Colonic mucosa (tissue), 4 donors: ENCODE measurements around the gene LLGL1. TPM values are rescaled to one million over a fixed set of nuclear protein-coding genes. Genes with fewer than 3 reads are reported as not detected.
A peak's percentile ranks its signal among the peaks of the same experiment; 100 is the strongest.

Experiments
- DNase-seq: peaks from one replicate; pipeline ENCODE4 v3.0.0-alpha.2; 2020
- H3K27ac ChIP-seq: fragments of 200-600 bp; one replicate; pipeline ENCODE4 v1.8.0; 2021
- H3K27me3 ChIP-seq: fragments of 200-600 bp; one replicate; pipeline ENCODE4 v1.8.0; 2021
- H3K36me3 ChIP-seq: fragments of 200-600 bp; one replicate; pipeline ENCODE4 v1.8.0; 2021
- H3K4me1 ChIP-seq: fragments of 200-600 bp; one replicate; pipeline ENCODE4 v1.8.0; 2021; ENCODE audit warnings: mild to moderate bottlenecking
- H3K4me3 ChIP-seq: fragments of 200-600 bp; one replicate; pipeline ENCODE4 v1.8.0; 2021
- H3K9ac ChIP-seq, 2 donors: one replicate each; pipeline ENCODE4 v1.7.0; 2013; ENCODE audit warnings: control low read depth in 2 of 2, low read depth in 2 of 2, low read length in 2 of 2
- H3K9me3 ChIP-seq: fragments of 200-600 bp; one replicate; pipeline ENCODE4 v1.8.0; 2021
- CTCF ChIP-seq: fragments of 200-600 bp; IDR thresholded peaks from one replicate; pipeline ENCODE4 v1.8.0; 2022; ENCODE audit warnings: antibody characterized with exemption, mild to moderate bottlenecking
- intact Hi-C: fragments of 100-400 bp; cut with DNase I; formaldehyde crosslinking; loops from one replicate; pipeline ENCODE4 v1.14.1; 2022
- total RNA-seq, 2 donors: library from RNA; stranded (reverse); fragmentation: NEBNext Ultra II Directional in 1 of 2; extraction: Animal tissue kit (Norgen Biotek cat#: 25700) in 1 of 2; gene quantifications; one replicate each; pipeline ENCODE4 v1.2.1, GENCODE V29; 2021
- donor health status: healthy.
- donor health status: DM: no; HTN: no; CAD: no.
- donor health status: DM: no; HTN: no; CAD: no.

The LLGL1 gene
- total RNA-seq, 2 donors from 2014 or later = 7.8 to 13.1 TPM

DNA sequence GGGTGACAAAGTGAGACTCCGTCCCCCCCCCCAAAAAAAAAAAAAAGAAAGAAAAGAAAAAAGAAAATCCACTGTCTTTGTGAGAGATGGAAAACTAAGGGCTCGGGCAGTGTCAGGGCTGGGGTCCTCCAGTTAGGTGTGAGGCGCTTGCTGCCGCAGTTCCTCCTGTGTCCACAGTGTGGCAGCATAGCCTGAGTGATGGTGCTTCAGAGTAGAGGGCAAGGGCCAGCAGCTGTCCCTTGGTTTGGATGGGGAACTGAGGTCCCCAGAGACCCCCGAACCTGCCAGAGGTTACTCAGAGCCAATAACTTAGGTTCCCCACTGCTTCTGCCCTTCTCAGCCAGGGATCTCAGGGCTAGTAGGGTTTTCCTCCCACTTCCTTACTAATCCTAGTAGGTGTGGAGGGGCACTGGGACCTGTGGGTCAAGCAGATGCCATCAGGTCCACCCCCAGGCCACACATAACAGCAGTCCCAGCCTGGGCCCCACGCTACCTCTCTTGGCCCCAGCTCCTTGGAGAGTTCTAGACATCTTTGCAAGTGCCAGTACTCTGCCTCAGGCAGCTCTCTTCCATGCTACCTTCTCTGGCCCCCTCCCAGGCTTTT is 7.9 kb upstream of the LLGL1 start:
- H3K4me1 ChIP-seq = no peaks in the 10 kb centered on the region
- intact Hi-C loops = loop anchor here (5.0 kb wide), 1 partner anchor 75 kb away; no protein-coding TSS in a partner anchor
- no peaks in the 10 kb centered on the region for H3K36me3 ChIP-seq
- H3K4me3 ChIP-seq = no peak overlapping the region
- H3K9me3 ChIP-seq = no peaks in the 10 kb centered on the region
- H3K27me3 ChIP-seq = no peaks in the 10 kb centered on the region
- peak; percentile 96 for TF ChIP-seq CTCF
- DNase-seq = peak; percentile 77
- no peak overlapping the region for H3K27ac ChIP-seq
- H3K9ac ChIP-seq = no peak overlapping the region

DNA sequence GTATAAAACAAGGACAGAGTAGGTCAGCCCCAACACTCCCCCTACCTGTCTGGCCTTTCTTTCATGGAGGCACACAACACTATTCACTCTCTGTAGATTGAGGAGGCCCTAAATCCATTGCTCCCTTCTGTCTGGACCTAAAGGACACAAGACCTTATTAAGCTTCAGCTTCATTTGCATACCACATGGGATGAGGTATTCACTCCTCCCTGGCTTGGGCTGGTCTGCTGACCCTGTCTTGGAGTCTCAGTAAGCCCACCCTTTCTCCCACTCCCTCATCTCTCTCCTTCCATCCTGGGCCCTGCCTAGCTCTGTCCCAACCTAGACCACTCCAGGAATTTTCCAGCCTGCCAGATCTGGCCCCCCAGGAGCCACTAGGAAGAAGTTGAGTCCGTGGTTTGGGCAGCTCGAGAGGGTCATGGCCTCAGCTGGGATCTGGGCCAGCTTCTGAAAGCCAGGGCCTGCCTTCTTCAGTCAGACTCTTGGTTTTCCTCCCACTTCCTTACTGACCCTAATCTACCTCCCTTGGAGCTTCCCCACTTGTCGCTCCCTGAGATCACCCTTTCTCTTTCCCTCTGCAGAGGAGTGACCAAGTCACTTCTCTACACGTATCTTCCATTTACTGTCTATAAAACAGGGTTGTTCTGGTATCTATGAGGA is 6.5 kb upstream of the LLGL1 start:
- intact Hi-C loops = loop anchor here (5.0 kb wide), 1 partner anchor 77 kb away; no protein-coding TSS in a partner anchor
- Histone ChIP-seq H3K27me3 (no peaks in the 10 kb centered on the region), H3K9me3 (no peaks in the 10 kb centered on the region), H3K9ac (no peak overlapping the region), H3K4me3 (no peak overlapping the region), H3K4me1 (no peaks in the 10 kb centered on the region), H3K27ac (no peak overlapping the region), H3K36me3 (no peaks in the 10 kb centered on the region)
- no peak for DNase-seq
- TF ChIP-seq CTCF = no peak

DNA sequence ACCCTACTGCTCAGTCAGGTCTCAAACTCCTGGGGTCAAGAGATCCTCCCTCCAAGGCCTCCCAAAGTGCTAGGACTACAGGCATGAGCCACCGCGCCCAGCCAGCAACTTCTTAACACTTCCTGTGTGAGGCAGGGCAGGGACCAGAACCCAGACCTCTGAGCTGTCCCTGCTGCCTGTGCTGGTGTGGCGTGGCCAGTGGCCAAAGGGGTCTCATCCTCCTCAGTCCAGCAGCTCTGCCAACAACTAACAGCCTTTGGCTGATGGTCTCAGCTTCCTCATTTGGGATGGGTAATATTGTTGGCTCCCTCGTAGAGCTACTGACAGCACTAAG is 1.4 kb upstream of the LLGL1 start:
- no peak for DNase-seq
- TF ChIP-seq CTCF = no peak
- H3K36me3 ChIP-seq = no peaks in the 10 kb centered on the region
- H3K27me3 ChIP-seq = no peaks in the 10 kb centered on the region
- H3K4me3 ChIP-seq = no peak overlapping the region
- intact Hi-C loops = no loop called here
- H3K4me1 ChIP-seq = peaks cover 3% of the 10 kb centered on the region
- H3K9me3 ChIP-seq = no peaks in the 10 kb centered on the region
- no peak overlapping the region for H3K9ac ChIP-seq
- H3K27ac ChIP-seq = no peak overlapping the region

DNA sequence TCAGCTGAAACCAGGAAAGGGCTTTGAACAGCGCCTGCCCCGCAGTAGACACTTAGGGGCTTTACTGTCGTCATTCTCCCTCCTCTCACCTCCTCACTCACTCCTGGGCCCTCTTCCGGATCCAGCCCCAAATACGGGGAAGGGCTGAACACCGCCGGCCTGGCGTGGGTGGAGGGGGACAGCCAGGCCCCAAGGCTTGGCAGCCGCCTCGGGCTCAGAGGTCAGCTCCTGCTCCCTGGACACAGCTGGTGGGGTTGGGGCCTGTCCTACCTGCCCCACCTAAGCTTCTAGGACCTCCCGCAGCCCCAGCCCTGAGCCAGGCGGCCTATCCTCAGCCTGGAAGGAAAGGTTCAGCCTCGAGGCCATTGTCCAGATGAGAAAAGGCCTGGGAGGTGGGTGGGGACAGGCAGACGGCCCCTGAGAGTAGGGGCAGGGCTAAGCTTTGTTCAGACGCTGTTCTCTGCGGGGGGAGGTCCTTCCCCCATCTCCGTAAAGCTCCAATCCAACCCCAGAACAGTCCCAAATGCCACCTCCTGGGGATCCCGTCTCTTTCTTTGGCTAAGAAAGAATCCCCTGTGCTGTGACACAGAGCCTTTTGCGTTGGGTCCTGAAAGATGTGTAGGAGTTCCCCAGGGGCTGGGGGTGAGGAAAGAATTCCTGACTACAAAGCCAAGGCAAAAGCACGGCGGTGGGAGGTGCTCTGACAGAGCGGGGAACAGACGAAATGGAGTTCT is 881 bp upstream of the LLGL1 start:
- Histone ChIP-seq H3K4me3 (no peak overlapping the region), H3K27me3 (no peaks in the 10 kb centered on the region), H3K4me1 (peaks cover 3% of the 10 kb centered on the region), H3K9ac (peak overlapping the region; percentile 40 to 51), H3K36me3 (no peaks in the 10 kb centered on the region), H3K9me3 (no peaks in the 10 kb centered on the region), H3K27ac (no peak overlapping the region)
- intact Hi-C loops = no loop called here
- DNase-seq = no peak
- no peak for TF ChIP-seq CTCF

- Histone ChIP-seq H3K27me3 (no peaks in the 10 kb centered on the region), H3K4me1 (peaks cover 3% of the 10 kb centered on the region), H3K36me3 (no peaks in the 10 kb centered on the region), H3K9me3 (no peaks in the 10 kb centered on the region), H3K9ac (peak overlapping the region; percentile 72 to 86), H3K4me3 (peak overlapping the region; percentile 57), H3K27ac (no peak overlapping the region)
- TF ChIP-seq CTCF = no peak
- no peak for DNase-seq
- intact Hi-C loops = no loop called here
Measured at GRCh38 chr17:18225642-18226283, 328 bp downstream of the LLGL1 start.
